Activated naive CD4-positive, alpha-beta T cell (primary cell): ENCODE data around the gene OCA2.
"Not testable (repeated sequence)": the region's sequence is repeated elsewhere in the genome, so short reads cannot be mapped to it uniquely, and the experiment has no call there.

Experiments
- DNase-seq, 4 experiments: peaks; one replicate each; lab custom pipeline; 2025; lab: John Stamatoyannopoulos, UW

OCA2 gene

DNA sequence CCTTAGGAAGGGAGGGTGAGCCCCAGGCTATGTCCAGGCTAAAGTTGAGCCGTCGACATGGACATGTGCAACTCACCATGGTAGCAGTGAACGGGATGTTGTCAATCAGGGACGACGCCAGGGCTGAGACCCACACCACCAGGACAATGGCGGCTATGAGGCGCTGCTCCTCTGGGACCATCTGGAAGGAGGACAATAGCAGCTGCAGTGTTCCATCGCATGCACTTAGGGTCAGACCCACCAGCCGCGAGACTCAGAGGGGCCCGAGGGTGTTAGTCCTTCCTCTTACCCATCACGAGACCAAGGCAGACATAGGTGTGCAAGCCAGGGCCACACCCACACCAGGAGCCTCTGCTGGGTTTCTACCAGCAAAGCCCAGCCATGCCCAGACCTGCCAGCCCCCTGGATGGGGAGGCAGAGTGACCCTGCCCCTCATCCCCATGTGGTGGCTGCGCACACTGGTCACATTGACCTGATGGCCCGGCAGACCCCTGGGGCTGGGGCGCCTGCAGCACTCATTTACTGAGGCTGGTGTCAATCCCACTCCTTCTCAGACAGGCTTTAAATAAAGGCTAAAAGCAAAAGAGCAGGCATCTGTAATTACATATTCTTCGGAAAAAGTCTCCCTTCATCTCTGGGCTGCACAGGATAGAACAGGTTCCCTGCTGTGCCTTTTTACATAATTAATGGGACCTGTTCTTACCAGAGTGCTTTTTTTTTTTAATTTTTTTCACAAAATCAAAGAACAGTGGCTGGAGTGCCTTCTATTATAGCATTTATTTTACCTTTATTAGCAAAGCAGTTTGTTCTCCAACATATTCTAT lies 227.8 kb downstream of the OCA2 start:
- no peak for DNase-seq

GRCh38 chr15:27870320-27870719 lies 228.8 kb downstream of the OCA2 start:
- no peak for DNase-seq

DNA sequence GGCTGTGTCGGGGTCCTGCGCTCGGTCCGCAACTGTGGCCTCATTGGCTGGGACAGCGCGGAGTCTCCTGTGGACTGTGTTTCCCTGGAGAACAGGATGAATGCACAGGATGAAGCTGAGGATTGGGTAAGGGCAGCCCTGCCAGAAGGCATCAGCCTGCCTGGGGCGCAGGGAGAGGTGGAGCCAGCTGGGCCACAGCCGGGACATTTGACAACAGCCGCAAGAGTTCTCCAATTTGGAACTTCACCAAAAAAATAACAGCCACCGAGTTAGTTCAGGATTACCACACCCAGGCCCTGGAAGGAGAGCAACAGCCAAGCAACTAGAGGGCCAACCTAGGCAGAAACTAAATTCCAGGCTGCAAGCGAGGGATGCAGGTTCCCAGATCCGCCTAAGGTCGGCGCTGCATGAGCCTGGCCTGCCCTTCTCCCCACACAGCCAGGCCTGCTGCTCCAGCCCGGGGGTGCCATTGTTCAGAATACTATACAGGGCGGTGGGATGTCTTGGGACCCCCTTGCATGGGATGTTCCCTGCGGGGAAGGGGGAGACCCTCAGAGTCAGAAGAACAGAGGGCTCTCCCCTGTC lies 229.3 kb downstream of the OCA2 start:
- no peak for DNase-seq

GRCh38 chr15:27868828-27869404 lies 230.2 kb downstream of the OCA2 start:
- DNase-seq, result no peak

DNA sequence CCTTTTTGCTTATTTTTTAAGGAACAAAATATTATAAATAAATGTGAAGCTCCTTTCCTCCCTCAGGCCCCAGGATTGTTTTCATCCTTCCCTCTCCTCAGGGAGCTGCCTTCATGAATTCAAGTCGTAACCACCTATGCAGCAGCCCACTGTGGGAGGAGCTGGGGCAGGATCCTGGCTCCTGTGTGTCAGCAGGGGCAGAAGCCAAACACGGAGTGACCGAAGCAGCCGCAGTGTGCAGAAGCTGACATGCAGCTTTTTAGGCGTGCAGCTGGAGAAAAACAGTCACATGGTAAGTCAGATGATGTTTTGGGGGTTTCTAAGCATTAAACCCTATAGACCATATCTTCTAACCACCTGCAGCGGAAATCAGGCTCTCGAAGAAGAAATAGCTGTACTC lies 231.3 kb downstream of the OCA2 start:
- DNase-seq, result no peak

GRCh38 chr15:27866505-27867165 lies 232.5 kb downstream of the OCA2 start:
- no peak for DNase-seq

- no peak for DNase-seq
These were observed 233.2 kb downstream of the OCA2 start for GRCh38 chr15:27865926-27866325.

GRCh38 chr15:27865323-27865922 lies 233.7 kb downstream of the OCA2 start:
- no peak for DNase-seq

DNA sequence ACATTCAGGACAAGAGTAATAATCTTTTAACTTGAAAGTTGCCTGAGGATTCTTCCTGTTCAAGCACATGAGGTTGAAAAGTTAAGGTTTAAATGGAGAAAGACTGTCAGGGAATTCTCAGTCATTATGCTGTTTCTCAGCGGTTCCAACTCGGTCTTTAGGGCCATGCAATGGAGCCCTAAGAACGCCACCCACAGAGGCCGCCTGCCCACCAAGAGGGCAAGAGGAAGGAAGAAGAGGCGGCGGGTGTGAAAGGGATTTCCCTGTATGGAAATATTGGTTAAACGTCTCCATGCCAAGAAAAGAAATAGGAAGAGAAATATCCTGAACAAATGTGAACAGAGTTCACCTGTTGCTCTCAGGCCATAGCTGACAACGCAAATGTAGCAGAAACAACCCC lies 234.4 kb downstream of the OCA2 start:
- no peak for DNase-seq

GRCh38 chr15:27864086-27864485 lies 235.0 kb downstream of the OCA2 start:
- DNase-seq, result no peak

GRCh38 chr15:27863000-27863399 lies 236.1 kb downstream of the OCA2 start:
- no peak for DNase-seq

GRCh38 chr15:27861171-27861570 lies 237.9 kb downstream of the OCA2 start:
- DNase-seq, result no peak

- no peak for DNase-seq
These were observed 244.0 kb downstream of the OCA2 start for GRCh38 chr15:27855137-27855536.

DNA sequence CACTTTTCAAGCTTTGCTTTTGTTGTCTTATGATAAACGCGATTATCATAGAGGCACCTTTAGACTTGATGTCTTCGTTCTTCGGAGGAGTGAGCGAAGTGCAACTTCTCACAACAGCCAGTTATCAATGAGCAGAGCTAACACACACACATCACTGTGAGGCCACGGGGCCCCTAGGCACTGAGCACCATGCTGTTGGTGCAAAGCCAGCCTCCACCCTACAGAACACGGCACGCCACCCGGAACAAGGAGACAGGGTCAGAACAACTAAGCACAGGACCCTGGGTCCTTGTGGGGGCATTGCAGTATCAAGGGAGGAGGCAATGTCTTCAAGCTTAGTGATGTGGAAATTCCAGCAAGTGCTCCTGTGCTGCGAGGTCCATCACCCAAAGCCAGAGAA lies 244.5 kb downstream of the OCA2 start:
- DNase-seq, result no peak

DNA sequence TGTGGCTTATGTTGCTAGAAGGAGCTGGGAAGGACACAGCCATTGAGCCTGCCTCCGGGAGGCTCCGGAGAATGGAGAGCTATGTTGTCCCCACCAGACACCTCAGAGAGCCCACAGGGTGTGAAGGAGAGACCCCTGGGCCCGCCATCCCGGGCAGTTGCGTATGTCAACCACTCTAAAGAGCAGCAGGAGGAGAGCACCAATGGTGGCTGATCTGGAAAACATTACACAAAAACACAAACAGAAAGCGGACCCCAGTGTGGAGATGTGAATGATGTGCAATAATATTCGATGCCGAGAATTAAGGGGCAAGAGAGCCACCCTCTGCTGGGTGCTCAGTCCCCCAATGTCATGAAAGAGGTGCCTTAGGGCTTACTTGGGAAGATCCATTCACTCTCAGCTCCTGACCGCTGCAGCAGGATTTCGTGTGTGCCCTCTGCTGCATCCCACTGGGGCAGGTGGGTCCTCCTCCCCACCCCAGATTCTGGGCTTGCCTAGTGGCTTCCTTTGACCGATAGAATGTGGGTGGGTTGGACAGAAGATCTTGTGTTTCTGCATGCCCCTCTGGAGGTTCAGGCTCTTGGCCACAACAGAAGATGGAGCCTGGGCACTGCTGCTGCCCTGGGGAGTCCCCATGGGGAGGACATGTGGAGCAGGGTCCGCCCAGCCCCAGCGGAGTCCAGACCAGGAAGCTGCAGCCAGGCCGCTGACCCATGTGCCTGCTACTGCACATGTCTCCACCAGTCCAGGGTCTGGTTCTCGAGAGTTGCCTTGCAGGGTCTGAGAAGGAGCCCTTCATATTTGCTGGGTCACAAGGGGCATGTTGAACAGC lies 245.3 kb downstream of the OCA2 start:
- DNase-seq, result no peak

GRCh38 chr15:27851858-27852210 lies 247.3 kb downstream of the OCA2 start:
- DNase-seq, result no peak

DNA sequence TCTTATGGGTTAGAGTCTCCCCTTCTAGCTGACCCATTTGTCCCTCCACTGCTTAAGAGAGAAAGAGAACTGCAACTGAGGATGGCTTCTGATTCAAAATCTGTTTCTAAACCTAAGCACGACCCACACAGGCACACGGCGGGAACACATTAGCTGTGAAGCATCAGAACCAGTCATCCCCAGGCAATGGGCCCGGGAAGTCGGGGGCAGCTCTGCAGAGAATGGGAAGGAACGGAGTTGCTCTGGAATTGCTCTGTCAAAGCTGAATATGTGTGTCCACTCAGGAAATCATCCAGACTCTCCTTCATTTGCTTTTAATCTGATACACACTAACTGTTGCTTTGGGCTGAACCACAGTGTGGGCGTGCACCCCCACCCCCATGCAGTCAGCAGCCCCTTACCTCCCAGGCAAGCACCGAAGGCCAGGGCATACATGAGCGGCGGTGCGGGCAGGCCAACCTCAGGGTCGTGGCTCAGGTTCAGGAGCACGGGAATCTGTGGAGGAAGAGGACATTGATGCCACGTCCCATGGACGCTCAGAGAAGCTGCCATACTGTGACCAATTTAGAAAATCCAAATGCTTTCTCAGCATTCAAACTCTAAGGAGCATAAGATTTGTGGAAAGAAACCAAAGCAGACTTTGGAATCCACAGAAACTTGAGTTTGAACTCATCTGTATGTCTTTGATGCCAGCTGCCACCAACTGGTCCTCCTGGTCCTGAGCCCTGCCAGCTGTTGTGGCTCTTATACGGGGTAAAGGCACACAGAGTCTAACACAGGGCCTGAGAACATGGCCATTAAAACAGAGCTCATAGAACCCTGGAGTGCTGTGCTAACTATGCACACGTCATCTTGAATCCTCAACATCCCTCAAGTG lies 247.9 kb downstream of the OCA2 start:
- DNase-seq, result no peak

DNA sequence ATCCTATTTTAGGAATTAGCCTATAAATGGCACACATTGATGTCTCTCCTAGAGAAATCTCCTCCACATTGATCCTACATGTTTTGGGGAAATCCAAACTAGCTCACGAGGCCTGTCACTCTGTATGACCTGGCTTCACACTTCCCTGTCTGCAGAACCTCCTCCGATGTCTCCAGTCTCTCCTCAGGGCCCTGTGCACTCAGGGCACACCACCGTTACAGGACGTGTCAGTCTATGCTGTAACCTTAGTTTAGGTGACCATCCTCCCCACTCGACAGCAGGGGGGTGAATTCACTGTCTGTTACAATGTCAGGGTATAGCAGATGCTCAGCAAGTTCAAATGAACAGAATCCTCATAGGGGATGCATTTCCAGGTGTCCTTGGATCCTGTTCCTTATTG lies 249.1 kb downstream of the OCA2 start:
- no peak for DNase-seq

DNA sequence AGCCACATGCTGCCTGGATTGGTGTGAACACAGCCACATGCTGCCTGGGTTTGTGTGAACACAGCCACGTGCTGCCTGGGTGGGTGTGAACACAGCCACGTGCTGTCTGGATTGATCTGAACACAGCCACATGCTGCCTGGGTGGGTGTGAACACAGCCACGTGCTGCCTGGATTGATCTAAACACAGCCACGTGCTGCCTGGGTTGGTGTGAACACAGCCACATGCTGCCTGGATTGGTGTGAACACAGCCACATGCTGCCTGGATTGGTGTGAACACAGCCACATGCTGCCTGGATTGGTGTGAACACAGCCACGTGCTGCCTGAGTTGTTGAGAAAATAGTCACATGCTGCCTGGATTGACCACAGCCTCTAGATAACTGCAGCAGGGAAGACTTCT lies 250.2 kb downstream of the OCA2 start:
- DNase-seq, result not testable (repeated sequence)
